Kidney (tissue), 14 donors: ENCODE data around the gene SPCS2. TPM values are rescaled to one million over a fixed set of nuclear protein-coding genes. Genes with fewer than 3 reads are reported as not detected.

Experiments used
- DNase-seq, 5 donors: peaks; one replicate each; pipeline ENCODE4 v3.0.0-alpha.2; 2013 to 2020
- FAIRE-seq: peaks from 2 replicates; lab custom pipeline; 2012; peaks lifted over from hg19 to GRCh38; lab: Jason Lieb, UNC
- H3K27ac ChIP-seq, 2 donors: one replicate each; pipeline ENCODE4 v1.7.0; 2013; ENCODE audit warnings: low read depth in 2 of 2, low read length in 2 of 2, inconsistent platforms in 1 of 2
- H3K27me3 ChIP-seq: one replicate; pipeline ENCODE4 v1.7.1; 2013; ENCODE audit warnings: low read length, inconsistent platforms; ENCODE audit not compliant: control insufficient read depth, insufficient read depth
- H3K36me3 ChIP-seq, 3 donors: one replicate each; pipeline versions ENCODE4 v1.7.0 to v1.7.1; 2013; ENCODE audit warnings: low read length in 3 of 3, control low read depth in 1 of 3, inconsistent platforms in 1 of 3; ENCODE audit not compliant: insufficient read depth in 3 of 3, control insufficient read depth in 2 of 3
- H3K4me1 ChIP-seq, 3 donors: one replicate each; pipeline versions ENCODE4 v1.7.0 to v1.7.1; 2013; ENCODE audit warnings: low read length in 3 of 3, inconsistent platforms in 1 of 3, low read depth in 1 of 3; ENCODE audit not compliant: control insufficient read depth in 2 of 3, insufficient read depth in 2 of 3
- H3K4me3 ChIP-seq, 3 donors: one replicate each; pipeline versions ENCODE4 v1.7.0 to v1.8.1; 2013; ENCODE audit warnings: low read length in 3 of 3, control low read depth in 1 of 3, inconsistent platforms in 1 of 3
- H3K9ac ChIP-seq, 3 donors: one replicate each; pipeline versions ENCODE4 v1.7.0 to v1.7.1; 2013; ENCODE audit warnings: low read length in 3 of 3, control low read depth in 1 of 3, inconsistent platforms in 1 of 3
- H3K9me3 ChIP-seq, 3 donors: one replicate each; pipeline versions ENCODE4 v1.7.0 to v1.7.1; 2013; ENCODE audit warnings: low read length in 3 of 3, control low read depth in 1 of 3, inconsistent platforms in 1 of 3; ENCODE audit not compliant: control insufficient read depth in 2 of 3, insufficient read depth in 1 of 3
- intact Hi-C: fragments of 100-400 bp; cut with DNase I; formaldehyde crosslinking; loops from one replicate; pipeline ENCODE4 v1.11.1; 2022
- polyA plus RNA-seq: library from polyadenylated mRNA; stranded (reverse); fragments of 350-450 nt; fragmentation: Illumina TruSeq; extraction: RNeasy Lipid Tissue Mini Kit (QIAGEN cat#74804); gene quantifications from one replicate; pipeline ENCODE4 v1.2.3, GENCODE V29; 2014; ENCODE audit warnings: low read depth, low replicate concordance; ENCODE audit not compliant: insufficient read depth
- total RNA-seq: library from RNA; stranded (reverse); fragmentation: NEBNext Ultra II Directional; extraction: Animal tissue kit (Norgen Biotek cat#: 25700); gene quantifications from one replicate; pipeline ENCODE4 v1.2.1, GENCODE V29; 2021
- TF ChIP-seq, protein P1 (sequence below): IDR thresholded peaks from 3 replicates; pipeline ENCODE4 v1.5.1; 2012; ENCODE audit warnings: mild to moderate bottlenecking, moderate library complexity, borderline replicate concordance; ENCODE audit not compliant: insufficient read depth; ENCODE audit errors: extremely low read depth
- donor health status: control.
- donor health status: control.
- donor health status: control.
- donor health status: control.
- donor health status: control.
- donor health status: DM: yes; HTN: yes; CAD: no.
- donor health status: Normal renal cell carcinoma (clear cell type).

SPCS2 gene
- total and polyA plus RNA-seq, 2 donors from 2014 or later, result 176 to 224 TPM

DNA sequence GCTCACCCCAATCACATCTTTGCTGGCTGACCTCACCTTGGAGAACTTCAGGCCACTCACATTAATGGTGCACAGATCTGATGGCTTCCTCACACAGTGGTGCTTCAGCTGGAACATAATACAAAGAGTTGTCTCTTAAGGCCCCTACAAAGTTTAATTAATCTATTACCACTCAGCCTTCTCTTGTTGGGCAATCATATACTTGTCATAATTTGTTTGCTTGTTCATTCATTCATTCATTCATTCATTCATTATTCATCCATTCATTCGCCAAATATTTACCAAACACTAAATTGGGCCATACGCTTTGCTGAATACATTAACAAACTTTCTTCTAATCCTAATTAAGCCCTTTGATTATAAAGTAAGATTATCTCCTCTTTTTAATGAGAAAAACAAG is 15.3 kb upstream of the SPCS2 start:
- peaks cover 10 to 35% (median 31%) of the 10 kb centered on the region in 3 donors for H3K36me3 ChIP-seq
- no peak for DNase-seq
- no peak overlapping the region for H3K9ac ChIP-seq
- H3K4me1 ChIP-seq, result no peaks in the 10 kb centered on the region
- TF ChIP-seq, protein P1, sequence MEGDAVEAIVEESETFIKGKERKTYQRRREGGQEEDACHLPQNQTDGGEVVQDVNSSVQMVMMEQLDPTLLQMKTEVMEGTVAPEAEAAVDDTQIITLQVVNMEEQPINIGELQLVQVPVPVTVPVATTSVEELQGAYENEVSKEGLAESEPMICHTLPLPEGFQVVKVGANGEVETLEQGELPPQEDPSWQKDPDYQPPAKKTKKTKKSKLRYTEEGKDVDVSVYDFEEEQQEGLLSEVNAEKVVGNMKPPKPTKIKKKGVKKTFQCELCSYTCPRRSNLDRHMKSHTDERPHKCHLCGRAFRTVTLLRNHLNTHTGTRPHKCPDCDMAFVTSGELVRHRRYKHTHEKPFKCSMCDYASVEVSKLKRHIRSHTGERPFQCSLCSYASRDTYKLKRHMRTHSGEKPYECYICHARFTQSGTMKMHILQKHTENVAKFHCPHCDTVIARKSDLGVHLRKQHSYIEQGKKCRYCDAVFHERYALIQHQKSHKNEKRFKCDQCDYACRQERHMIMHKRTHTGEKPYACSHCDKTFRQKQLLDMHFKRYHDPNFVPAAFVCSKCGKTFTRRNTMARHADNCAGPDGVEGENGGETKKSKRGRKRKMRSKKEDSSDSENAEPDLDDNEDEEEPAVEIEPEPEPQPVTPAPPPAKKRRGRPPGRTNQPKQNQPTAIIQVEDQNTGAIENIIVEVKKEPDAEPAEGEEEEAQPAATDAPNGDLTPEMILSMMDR, result no peak
- no peaks in the 10 kb centered on the region for H3K9me3 ChIP-seq
- H3K4me3 ChIP-seq, result no peak overlapping the region
- FAIRE-seq, result no peak
- H3K27me3 ChIP-seq, result no peaks in the 10 kb centered on the region
- H3K27ac ChIP-seq, result no peak overlapping the region
- intact Hi-C loops, result loop anchor here (5.0 kb wide), 1 partner anchor 314 kb away; no protein-coding TSS in a partner anchor

DNA sequence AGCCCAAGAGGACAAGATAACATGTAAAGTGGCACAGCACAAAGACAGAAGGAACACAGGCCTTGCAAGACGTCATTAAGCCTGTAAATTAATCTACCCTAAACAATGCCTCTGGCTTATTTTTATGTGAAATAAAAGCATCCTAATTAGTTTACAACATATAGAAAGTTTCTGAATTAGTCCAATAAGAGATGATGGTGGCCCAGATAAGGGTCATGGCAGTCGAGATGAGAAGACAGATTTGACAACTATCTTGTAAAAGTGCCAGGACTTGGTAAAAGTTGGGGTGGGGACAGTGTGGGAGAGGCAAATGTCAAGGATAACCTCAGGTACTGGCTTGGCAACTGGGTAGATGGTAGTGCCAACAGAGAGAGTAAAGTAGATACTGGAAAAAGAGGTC is 13.8 kb upstream of the SPCS2 start:
- Histone ChIP-seq H3K27ac (no peak overlapping the region), H3K4me1 (no peaks in the 10 kb centered on the region), H3K36me3 (peaks cover 10 to 37% (median 35%) of the 10 kb centered on the region in 3 donors), H3K4me3 (no peak overlapping the region), H3K27me3 (no peaks in the 10 kb centered on the region), H3K9me3 (no peaks in the 10 kb centered on the region), H3K9ac (no peak overlapping the region)
- no peak for DNase-seq
- intact Hi-C loops, result no loop called here
- no peak for FAIRE-seq
- TF ChIP-seq, protein P1, result no peak

DNA sequence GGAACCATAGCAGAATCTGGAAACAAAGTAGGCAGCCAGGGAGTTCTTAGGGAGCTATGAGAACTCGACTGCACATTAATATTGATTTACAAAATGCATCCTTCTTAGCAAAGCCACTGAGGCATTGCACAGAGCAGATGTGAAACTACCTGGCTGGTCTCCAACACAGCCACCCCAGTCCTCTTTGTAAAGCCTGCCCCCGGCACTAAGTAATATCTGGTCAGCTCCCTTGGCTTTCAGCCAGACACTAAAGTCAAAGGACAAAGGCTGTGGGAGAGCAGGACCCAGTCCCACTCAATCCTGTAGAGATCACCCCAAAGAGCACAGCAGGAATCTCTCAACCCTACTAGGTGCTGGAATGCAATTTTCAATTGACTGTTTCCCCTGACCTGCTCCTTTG is 13.0 kb upstream of the SPCS2 start:
- DNase-seq, result no peak
- H3K4me1 ChIP-seq, result no peaks in the 10 kb centered on the region
- no peak for FAIRE-seq
- TF ChIP-seq, protein P1, result no peak
- no peak overlapping the region for H3K4me3 ChIP-seq
- no peaks in the 10 kb centered on the region for H3K27me3 ChIP-seq
- intact Hi-C loops, result no loop called here
- peaks cover 10 to 40% (median 40%) of the 10 kb centered on the region in 3 donors for H3K36me3 ChIP-seq
- H3K9me3 ChIP-seq, result no peaks in the 10 kb centered on the region
- H3K9ac ChIP-seq, result no peak overlapping the region
- H3K27ac ChIP-seq, result no peak overlapping the region

DNA sequence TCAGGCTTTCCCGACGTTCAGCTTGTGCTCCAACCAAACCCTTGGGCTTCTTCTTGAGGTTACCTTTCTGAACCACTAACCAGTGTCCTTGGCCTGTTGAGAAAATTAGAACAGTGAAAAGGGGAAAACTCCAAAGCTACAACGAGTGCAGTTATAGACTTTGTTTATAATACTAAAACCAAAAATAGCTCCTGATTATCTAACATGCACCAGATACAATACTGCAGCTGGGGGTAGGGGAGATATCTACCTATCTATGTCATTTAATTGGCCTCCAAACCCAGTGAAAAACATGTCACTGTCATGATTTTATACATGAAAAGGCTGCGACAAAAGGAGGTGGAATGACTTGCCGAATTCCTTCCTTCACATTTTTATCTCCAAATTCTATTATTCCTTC is 12.1 kb upstream of the SPCS2 start:
- intact Hi-C loops, result no loop called here
- Histone ChIP-seq H3K4me3 (no peak overlapping the region), H3K27ac (no peak overlapping the region), H3K9me3 (no peaks in the 10 kb centered on the region), H3K27me3 (no peaks in the 10 kb centered on the region), H3K36me3 (peaks cover 10 to 42% (median 40%) of the 10 kb centered on the region in 3 donors), H3K9ac (no peak overlapping the region), H3K4me1 (no peaks in the 10 kb centered on the region)
- no peak for FAIRE-seq
- TF ChIP-seq, protein P1, result no peak
- DNase-seq, result no peak
